ENCODE data around the gene MTX1.
"Not testable (repeated sequence)": the region's sequence is repeated elsewhere in the genome, so short reads cannot be mapped to it uniquely, and the experiment has no call there.

Gene MTX1

GRCh38 chr1:155218854-155219591, 10.5 kb downstream of the MTX1 start:
- H3K9me3 ChIP-seq: no peaks in the 10 kb centered on the region
- H3K27me3 ChIP-seq: no peaks in the 10 kb centered on the region
- TF ChIP-seq CTCF (IDR thresholded peaks at IDR 0.05): no peak
- H3K4me3 ChIP-seq: peak overlapping the region; percentile 8 to 10
- intact Hi-C loops (cut with DNase I; ENCODE audit: low total_unique reads): no loop called here
- H3K4me1 ChIP-seq: peaks cover 0 to 6% (median 3%) of the 10 kb centered on the region in 4 donors
- peak overlapping the region in 1 of 2 donors; percentile 20 for H3K27ac ChIP-seq
- DNase-seq: peak in 1 of 2 donors; percentile 54
- H3K36me3 ChIP-seq: peaks cover 0 to 22% (median 0%) of the 10 kb centered on the region in 3 donors

DNA sequence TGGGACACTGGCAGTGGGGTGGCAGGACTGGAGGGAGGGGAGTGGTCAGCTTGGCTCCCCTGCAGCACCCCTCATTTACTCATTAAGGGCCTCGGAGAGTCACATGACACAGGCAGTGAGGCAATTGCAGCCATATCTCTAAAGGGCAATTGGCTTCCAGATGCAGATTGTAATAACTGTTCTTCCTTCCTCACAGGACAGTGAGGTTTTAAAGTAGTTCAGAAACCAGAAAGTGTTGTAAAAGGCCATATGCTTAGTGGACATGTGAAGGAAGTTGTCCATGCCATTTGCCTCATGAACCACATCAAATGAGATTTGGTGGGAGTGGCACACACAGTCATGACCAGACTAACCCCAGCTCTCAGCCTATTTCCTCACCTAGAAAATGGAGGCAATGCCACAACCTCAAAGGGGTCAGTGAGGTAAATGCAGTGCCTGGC, 11.1 kb downstream of the MTX1 start:
- H3K4me3 ChIP-seq: no peak overlapping the region
- H3K27me3 ChIP-seq: no peaks in the 10 kb centered on the region
- intact Hi-C loops (cut with DNase I; ENCODE audit: low total_unique reads): no loop called here
- H3K9me3 ChIP-seq: no peaks in the 10 kb centered on the region
- TF ChIP-seq CTCF (IDR thresholded peaks at IDR 0.05): no peak
- H3K27ac ChIP-seq: peak overlapping the region in 1 of 2 donors; percentile 20
- peaks cover 0 to 20% (median 0%) of the 10 kb centered on the region in 3 donors for H3K36me3 ChIP-seq
- H3K4me1 ChIP-seq: peaks cover 0 to 10% (median 6%) of the 10 kb centered on the region in 4 donors
- DNase-seq: no peak

DNA sequence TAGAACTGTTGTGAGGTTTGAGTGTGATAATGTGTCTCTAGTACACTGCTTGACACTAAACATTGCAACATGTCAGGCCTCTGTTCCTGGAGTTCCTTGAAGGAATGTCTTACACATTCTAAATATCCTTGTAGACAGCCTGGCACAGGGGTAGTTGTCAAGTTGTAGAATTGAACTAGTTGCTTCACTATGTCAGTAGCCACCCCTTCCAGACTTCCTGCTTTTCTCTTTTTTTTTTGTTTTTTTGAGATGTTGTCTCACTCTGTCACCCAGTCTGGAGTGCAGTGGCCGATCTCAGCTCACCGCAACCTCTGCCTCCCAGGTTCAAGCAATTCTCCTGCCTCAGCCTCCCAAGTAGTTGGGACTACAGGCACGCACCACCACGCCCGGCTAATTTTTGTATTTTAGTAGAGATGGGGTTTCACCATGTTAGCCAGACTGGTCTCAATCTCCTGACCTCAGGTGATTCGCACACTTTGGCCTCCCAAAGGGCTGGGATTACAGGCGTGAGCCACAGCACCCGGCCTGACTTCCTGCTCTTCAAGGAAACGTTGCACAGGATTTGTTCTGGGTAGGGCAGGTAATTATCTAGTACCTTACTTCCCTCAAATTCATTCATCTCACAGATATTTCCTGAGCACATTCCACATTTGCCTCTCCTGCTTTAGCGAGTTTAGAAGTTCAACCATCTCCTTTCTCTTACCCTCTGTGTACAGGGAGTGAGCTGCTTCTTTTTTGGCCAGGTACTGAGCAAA, 11.9 kb downstream of the MTX1 start:
- H3K4me3 ChIP-seq; H3K27ac ChIP-seq; H3K27me3 ChIP-seq; intact Hi-C loops (cut with DNase I; ENCODE audit: low total_unique reads); H3K9me3 ChIP-seq; DNase-seq: not testable (repeated sequence)
- H3K4me1 ChIP-seq: peaks cover 0 to 18% (median 9%) of the 10 kb centered on the region in 4 donors
- H3K36me3 ChIP-seq: peaks cover 0 to 12% (median 0%) of the 10 kb centered on the region in 3 donors

DNA sequence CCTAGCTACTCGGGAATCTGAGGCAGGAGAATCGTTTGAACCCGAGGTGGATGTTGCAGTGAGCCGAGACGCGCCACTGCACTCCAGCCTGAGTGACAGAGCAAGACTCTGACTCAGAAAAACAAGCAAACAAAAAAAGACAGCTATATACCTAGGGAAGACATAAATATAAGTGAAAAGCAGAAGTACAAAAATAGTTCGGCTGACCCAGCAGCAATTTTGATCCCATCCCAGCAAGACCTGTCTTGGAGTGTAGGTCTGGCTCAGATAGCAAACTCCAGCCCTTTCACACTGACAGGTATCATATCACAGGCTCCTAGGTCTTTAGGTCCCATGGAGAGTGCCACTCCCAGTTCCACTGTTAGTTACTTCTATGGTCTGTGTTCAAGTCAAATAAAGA, 14.6 kb downstream of the MTX1 start:
- TF ChIP-seq CTCF (IDR thresholded peaks at IDR 0.05): no peak
- no peak for DNase-seq
- H3K4me3 ChIP-seq: no peak overlapping the region
- no peaks in the 10 kb centered on the region for H3K27me3 ChIP-seq
- H3K4me1 ChIP-seq: peaks cover 0 to 36% (median 18%) of the 10 kb centered on the region in 4 donors
- no peaks in the 10 kb centered on the region for H3K36me3 ChIP-seq
- intact Hi-C loops (cut with DNase I; ENCODE audit: low total_unique reads): no loop called here
- H3K27ac ChIP-seq: no peak overlapping the region
- no peaks in the 10 kb centered on the region for H3K9me3 ChIP-seq

DNA sequence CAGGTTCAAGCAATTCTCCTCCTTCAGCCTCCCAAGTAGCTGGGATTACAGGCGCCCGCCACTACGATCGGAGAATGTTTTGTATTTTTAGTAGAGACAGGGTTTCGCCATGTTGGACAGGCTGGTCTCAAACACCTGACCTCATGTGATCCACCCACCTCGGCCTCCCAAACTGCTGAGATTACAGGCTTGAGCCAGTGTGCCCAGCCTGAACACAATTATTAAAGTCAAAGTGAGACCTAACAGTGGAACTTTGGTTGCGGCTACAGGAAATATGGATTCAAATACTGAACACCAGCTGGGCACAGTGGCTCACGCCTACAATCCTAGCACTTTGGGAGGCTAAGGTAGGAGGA, 16.9 kb downstream of the MTX1 start:
- H3K27ac ChIP-seq: peak overlapping the region in 1 of 2 donors; percentile 84
- H3K9me3 ChIP-seq; H3K4me3 ChIP-seq; H3K27me3 ChIP-seq; H3K36me3 ChIP-seq; intact Hi-C loops (cut with DNase I; ENCODE audit: low total_unique reads): not testable (repeated sequence)
- peak in 1 of 2 donors; percentile 61 for DNase-seq
- H3K4me1 ChIP-seq: peaks cover 0 to 34% (median 18%) of the 10 kb centered on the region in 4 donors

DNA sequence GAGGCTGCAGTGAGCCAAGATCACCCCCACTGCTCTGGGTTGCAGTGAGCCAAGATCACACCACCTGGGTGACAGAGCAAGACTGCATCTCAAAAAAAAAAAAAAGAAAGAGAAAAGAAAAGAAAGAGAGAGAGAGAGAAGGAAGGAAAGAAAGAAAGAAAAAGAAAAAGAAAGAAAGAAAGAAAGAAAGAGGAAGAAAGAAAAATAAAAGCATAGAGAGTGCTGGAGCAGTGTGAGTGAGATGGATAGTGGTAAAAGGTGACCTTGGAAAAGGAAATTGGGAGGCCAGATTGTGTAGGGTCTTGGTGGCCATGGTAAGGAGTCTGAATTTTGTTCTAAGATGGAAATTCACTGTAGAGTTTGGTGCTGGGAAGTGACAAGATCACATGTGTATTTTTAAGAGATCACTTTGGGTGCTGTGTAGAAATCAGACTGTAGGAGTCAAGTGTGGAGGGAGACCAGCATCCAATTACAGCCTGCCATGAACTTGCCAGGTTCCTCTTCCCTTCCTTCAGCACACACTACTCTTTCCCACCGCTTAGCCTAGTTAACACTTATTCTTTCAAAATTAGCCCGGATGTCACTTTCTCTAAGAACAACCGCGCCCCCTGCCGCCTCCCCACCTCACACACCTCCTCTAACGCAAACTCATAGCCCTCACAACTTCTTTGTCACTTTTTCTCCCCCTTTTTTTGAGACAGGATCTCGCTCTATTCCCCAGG, 17.9 kb downstream of the MTX1 start:
- Histone ChIP-seq H3K9me3 (no peaks in the 10 kb centered on the region), H3K4me3 (peak overlapping the region; percentile 53 to 66), H3K27ac (peak overlapping the region; percentile 80 to 84), H3K27me3 (no peaks in the 10 kb centered on the region), H3K36me3 (no peaks in the 10 kb centered on the region), H3K4me1 (peaks cover 0 to 37% (median 18%) of the 10 kb centered on the region in 4 donors)
- peak; percentile 64 to 65 for TF ChIP-seq CTCF (IDR thresholded peaks at IDR 0.05)
- intact Hi-C loops (cut with DNase I; ENCODE audit: low total_unique reads): no loop called here
- DNase-seq: peak; percentile 84 to 88

Measured in tibial artery (tissue), 4 donors.